ENCODE data around the gene MSI2. TPM values are rescaled to one million over a fixed set of nuclear protein-coding genes. Genes with fewer than 3 reads are reported as not detected.

Gene MSI2
- total and polyA plus RNA-seq, 9 of the 15 experiments (the other 6 are each of a cell fraction or from before 2014, with no cell fraction given): 4.6 to 61.8 (median 42.4) TPM

DNA sequence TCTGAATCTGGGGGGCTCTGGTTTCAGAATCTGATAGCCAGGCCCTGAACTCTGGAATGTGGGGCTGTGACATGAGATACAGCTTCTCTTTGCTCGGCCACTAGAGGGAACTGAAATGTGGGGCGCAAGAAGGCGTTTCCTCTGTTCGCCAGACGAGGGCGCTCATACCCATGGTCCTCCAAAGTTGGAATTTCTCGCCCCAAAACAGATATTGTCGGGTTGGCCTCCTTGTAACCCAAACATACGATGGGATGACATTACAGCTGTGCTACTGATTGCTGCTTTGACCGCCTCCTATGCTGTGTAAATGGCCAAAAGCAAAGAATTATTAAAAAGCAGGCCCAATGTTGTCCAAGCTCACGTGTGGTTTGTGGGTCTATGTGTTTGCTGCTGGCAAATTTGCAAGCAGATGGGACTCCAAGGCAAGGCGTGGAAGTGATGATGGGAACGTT lies 13.1 kb upstream of the MSI2 start:
- Histone ChIP-seq H3K27me3 (ENCODE audit: control insufficient read depth in 2 of 2, insufficient read depth in 2 of 2, low read length in 2 of 2) (peaks cover 0 to 6% of the 10 kb centered on the region in 2 experiments; a peak in 1 of 5 replicates), H3K36me3 (ENCODE audit: control insufficient read depth, insufficient read depth, low read length) (no peaks in the 10 kb centered on the region), H3K4me1 (replicated peaks in 1 of 2; ENCODE audit: control insufficient read depth in 2 of 2, insufficient read depth in 2 of 2, low read length in 2 of 2) (peaks cover 0 to 3% of the 10 kb centered on the region in 2 experiments; a peak in 1 of 5 replicates), H3K4me3 (no peak overlapping the region), H3K9me3 (replicated peaks; ENCODE audit: control insufficient read depth, insufficient read depth, low read depth, low read length) (no peaks in the 10 kb centered on the region), H4K20me1 (replicated peaks; ENCODE audit: control insufficient read depth, insufficient read depth, low read length) (no peaks in the 10 kb centered on the region), H3K9ac (ENCODE audit: insufficient read depth in 1 of 2, low read depth in 2 of 2, low read length in 2 of 2) (no peak overlapping the region; a peak in 1 of 4 replicates), H3K79me2 (ENCODE audit: control insufficient read depth, insufficient read depth, low read length) (no peaks in the 10 kb centered on the region), H3K27ac (ENCODE audit: extremely low read depth, low read depth, low read length) (no peak overlapping the region), H2AFZ (ENCODE audit: low read depth, low read length) (peak overlapping the region; percentile 52), H3K4me2 (ENCODE audit: insufficient read depth, low read length) (peak overlapping the region; percentile 33; the same call in 1 of the 2 replicates), H3K9me1 (ENCODE audit: control insufficient read depth, insufficient read depth, low read length) (no peaks in the 10 kb centered on the region)
- intact Hi-C loops (cut with micrococcal nuclease) (loop anchor here (1.0 to 10.0 kb wide), 5 partner anchors 111 to 502 kb away; partner anchors contain the start of gene CCDC182), in situ Hi-C loops (cut with MboI) (no loop called here)
- BruUV-seq (replicated peaks): no TSS peak
- CTCF ChIA-PET (ENCODE audit: low intra/inter-chr PET ratio): interaction anchor here (0.6 to 2.4 kb wide), 18 partner anchors 12 to 756 kb away, joined by 3 to 13 read pairs (median 4); no protein-coding TSS in a partner anchor
- FAIRE-seq (peak; percentile 91), ATAC-seq (peak; percentile 92), DNase-seq (ENCODE audit: extremely low read depth in 1 of 4, low spot score in 3 of 4) (peak; percentile 78 to 83 (median 80))
- POLR2A ChIA-PET: interaction anchor here (0.6 to 2.3 kb wide), 7 partner anchors 11 to 204 kb away, joined by 3 to 5 read pairs (median 3); no protein-coding TSS in a partner anchor
- 9% methylated on average over 13 of the region's 13 CpGs for WGBS (ENCODE audit: insufficient coverage, low coverage, missing lambda C conversion rate)
- 0 out of 2 replicates have a peak, but pooled peaks have one; percentile 35 for TF ChIP-seq HNRNPUL1 (IDR thresholded peaks at IDR 0.05; ENCODE audit: low read length)
- TF ChIP-seq ZNF384 (IDR thresholded peaks at IDR 0.05; ENCODE audit: low read depth, low read length): 0 out of 2 replicates have a peak, but pooled peaks have one; percentile 38
- TF ChIP-seq SMARCB1 (IDR thresholded peaks at IDR 0.05; ENCODE audit: insufficient read length, low read depth): no peak
- TF ChIP-seq RB1 (IDR thresholded peaks at IDR 0.05; ENCODE audit: low read depth): peak; percentile 81; the same call in 1 of the 2 replicates
- TF ChIP-seq, protein P1, sequence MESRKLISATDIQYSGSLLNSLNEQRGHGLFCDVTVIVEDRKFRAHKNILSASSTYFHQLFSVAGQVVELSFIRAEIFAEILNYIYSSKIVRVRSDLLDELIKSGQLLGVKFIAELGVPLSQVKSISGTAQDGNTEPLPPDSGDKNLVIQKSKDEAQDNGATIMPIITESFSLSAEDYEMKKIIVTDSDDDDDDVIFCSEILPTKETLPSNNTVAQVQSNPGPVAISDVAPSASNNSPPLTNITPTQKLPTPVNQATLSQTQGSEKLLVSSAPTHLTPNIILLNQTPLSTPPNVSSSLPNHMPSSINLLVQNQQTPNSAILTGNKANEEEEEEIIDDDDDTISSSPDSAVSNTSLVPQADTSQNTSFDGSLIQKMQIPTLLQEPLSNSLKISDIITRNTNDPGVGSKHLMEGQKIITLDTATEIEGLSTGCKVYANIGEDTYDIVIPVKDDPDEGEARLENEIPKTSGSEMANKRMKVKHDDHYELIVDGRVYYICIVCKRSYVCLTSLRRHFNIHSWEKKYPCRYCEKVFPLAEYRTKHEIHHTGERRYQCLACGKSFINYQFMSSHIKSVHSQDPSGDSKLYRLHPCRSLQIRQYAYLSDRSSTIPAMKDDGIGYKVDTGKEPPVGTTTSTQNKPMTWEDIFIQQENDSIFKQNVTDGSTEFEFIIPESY (CRISPR knock-in tag; IDR thresholded peaks at IDR 0.05): 0 out of 2 replicates have a peak, but pooled peaks have one; percentile 52
- TF ChIP-seq XRCC5 (IDR thresholded peaks at IDR 0.05; ENCODE audit: low read depth, low read length): peak; percentile 92
- TF ChIP-seq DNMT1 (IDR thresholded peaks at IDR 0.05): no peak
- peak; percentile 68 for TF ChIP-seq JUND (IDR thresholded peaks at IDR 0.05; ENCODE audit: borderline replicate concordance, low read depth, low read length)
- no peak; the same call in 2 of the 3 replicates for TF ChIP-seq JUND (tag; IDR thresholded peaks at IDR 0.05; ENCODE audit: borderline replicate concordance, low read depth, low read length)
- TF ChIP-seq ILF3 (IDR thresholded peaks at IDR 0.05; ENCODE audit: borderline replicate concordance): no peak; the same call in 1 of the 2 replicates
- TF ChIP-seq PBX2 (CRISPR knock-in tag; IDR thresholded peaks at IDR 0.05; ENCODE audit: low read depth): no peak
- TF ChIP-seq PBX2 (tag; conservative IDR thresholded peaks at IDR 0.05; ENCODE audit: low read depth): peak; percentile 50; the same call in 1 of the 2 replicates
- TF ChIP-seq NBN (IDR thresholded peaks at IDR 0.05; ENCODE audit: low read depth): no peak
- no peak for TF ChIP-seq PURB (CRISPR knock-in tag; IDR thresholded peaks at IDR 0.05; ENCODE audit: low read depth)
- peak; percentile 97 to 98 for TF ChIP-seq RAD21 (CRISPR knock-in tag; conservative IDR thresholded peaks at IDR 0.05 in 1 of 2, IDR thresholded peaks at IDR 0.05 in 1 of 2)
- TF ChIP-seq TEAD1 (CRISPR knock-in tag; IDR thresholded peaks at IDR 0.05): peak; percentile 74 to 96
- no peak for TF ChIP-seq SAFB2 (IDR thresholded peaks at IDR 0.05; ENCODE audit: borderline replicate concordance, low read depth, low read length, severe bottlenecking)

Data from K562 (cell line).